CD4-positive, alpha-beta T cell (primary cell): ENCODE data around the gene YY1. TPM values are rescaled to one million over a fixed set of nuclear protein-coding genes. Genes with fewer than 3 reads are reported as not detected.

Experiments
- ATAC-seq: fragments of 200-7000 bp; cut with Tn5 transposase; one replicate; pipeline ENCODE4 v1.10.0; 2022; ENCODE audit warnings: mild to moderate bottlenecking; ENCODE audit not compliant: poor library complexity
- CTCF ChIA-PET: fragments of 350-600 bp; sonication (Branson Sonifier 250); formaldehyde crosslinking; loops from one replicate; lab custom pipeline; 2021; ENCODE audit warnings: antibody characterized with exemption, inconsistent platforms; lab: Charles Lee
- POLR2A ChIA-PET: fragments of 350-600 bp; sonication (Branson Sonifier 250); formaldehyde crosslinking; loops from one replicate; lab custom pipeline; 2021; ENCODE audit warnings: antibody characterized with exemption, inconsistent platforms; lab: Charles Lee
- DNase-seq, 14 experiments: peaks; one replicate each; pipeline ENCODE4 v3.0.0-alpha.2; 2013 to 2020; ENCODE audit warnings: mixed read lengths in 2 of 14
- H3K27ac ChIP-seq, 2 donors: one replicate each; pipeline versions ENCODE4 v1.5.1 to v1.7.0; 2013; ENCODE audit warnings: low read length in 2 of 2, low read depth in 1 of 2, mild to moderate bottlenecking in 1 of 2
- H3K27me3 ChIP-seq, 2 experiments: 1 replicate in 1 of 2; 2 replicates in 1 of 2; pipeline versions ENCODE4 v1.6.1 to v1.7.0; 2013; ENCODE audit warnings: low read length in 2 of 2, control low read depth in 1 of 2, mild to moderate bottlenecking in 1 of 2, moderate library complexity in 1 of 2; ENCODE audit not compliant: insufficient read depth in 2 of 2, control insufficient read depth in 1 of 2
- H3K36me3 ChIP-seq: one replicate; pipeline ENCODE4 v1.6.1; 2013; ENCODE audit warnings: low read length, control low read depth; ENCODE audit not compliant: insufficient read depth
- H3K4me1 ChIP-seq: one replicate; pipeline ENCODE4 v1.6.1; 2013; ENCODE audit warnings: low read length, control low read depth; ENCODE audit not compliant: insufficient read depth
- H3K4me3 ChIP-seq: one replicate; pipeline ENCODE4 v1.5.1; 2013; ENCODE audit warnings: mild to moderate bottlenecking, low read length, moderate library complexity
- H3K9me3 ChIP-seq, 2 experiments: 1 replicate in 1 of 2; 2 replicates in 1 of 2; pipeline versions ENCODE4 v1.6.1 to v1.7.0; 2013; ENCODE audit warnings: low read length in 2 of 2, mild to moderate bottlenecking in 2 of 2, control low read depth in 1 of 2, moderate library complexity in 1 of 2; ENCODE audit not compliant: control insufficient read depth in 1 of 2, insufficient read depth in 1 of 2
- H3K27ac Mint-ChIP-seq: one replicate; pipeline ENCODE4 v1.8.0; 2020; ENCODE audit warnings: mixed read lengths
- H3K27me3 Mint-ChIP-seq: one replicate; pipeline ENCODE4 v1.8.0; 2021; ENCODE audit warnings: mixed read lengths
- H3K36me3 Mint-ChIP-seq: one replicate; pipeline ENCODE4 v1.8.0; 2021; ENCODE audit warnings: low read depth, mixed read lengths
- H3K4me1 Mint-ChIP-seq: one replicate; pipeline ENCODE4 v1.8.0; 2021; ENCODE audit warnings: low read depth, mixed read lengths
- H3K4me3 Mint-ChIP-seq: one replicate; pipeline ENCODE4 v1.8.0; 2020; ENCODE audit warnings: mild to moderate bottlenecking, mixed read lengths
- H3K9me3 Mint-ChIP-seq: one replicate; pipeline ENCODE4 v1.8.0; 2020; ENCODE audit warnings: mixed read lengths
- intact Hi-C, 2 experiments: fragments of 100-400 bp; cut with DNase I in 1 of 2; cut with micrococcal nuclease in 1 of 2; formaldehyde crosslinking; loops; one replicate each; pipeline versions ENCODE4 v1.15.1 to v1.9.0; 2023 to 2025; cut with DNase I, micrococcal nuclease
- total RNA-seq, 174 experiments: library from RNA in 2 of 174; stranded (reverse) in 2 of 174; gene quantifications; one replicate each; pipeline ENCODE4 v1.2.3 and lab custom pipeline; 2021 to 2026
- TF ChIP-seq, protein P1 (sequence below): fragments of 200-600 bp; IDR thresholded peaks from one replicate; pipeline ENCODE4 v1.8.0; 2022; ENCODE audit warnings: antibody characterized with exemption, mild to moderate bottlenecking

The YY1 gene
- total RNA-seq, 2 experiments from 2014 or later = 68.9 to 70.4 TPM

DNA sequence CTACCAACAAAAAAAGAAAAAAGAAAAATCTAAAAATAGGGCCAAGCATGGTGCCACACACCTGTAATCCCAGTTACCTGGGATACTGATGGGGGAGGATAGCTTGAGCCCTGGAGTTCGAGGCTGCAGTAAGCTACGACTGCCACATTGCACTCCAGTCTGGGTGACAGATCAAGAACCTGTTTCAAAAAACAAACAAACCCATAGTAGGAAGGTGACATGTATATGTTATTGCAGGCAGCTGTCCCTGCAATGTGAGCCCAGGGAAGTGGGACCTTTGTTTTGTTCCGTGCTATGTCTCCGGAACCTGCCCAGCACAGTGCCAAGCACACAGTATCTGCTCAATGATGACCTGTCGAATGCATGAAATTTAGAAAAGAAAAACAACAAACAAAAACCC, 37.2 kb upstream of the YY1 start:
- H3K4me3 Mint-ChIP-seq = no peak overlapping the region
- H3K27me3 Mint-ChIP-seq = no peaks in the 10 kb centered on the region
- Histone ChIP-seq H3K36me3 (no peaks in the 10 kb centered on the region), H3K4me3 (no peak overlapping the region), H3K27me3 (no peaks in the 10 kb centered on the region), H3K9me3 (no peaks in the 10 kb centered on the region), H3K27ac (no peak overlapping the region), H3K4me1 (no peaks in the 10 kb centered on the region)
- ATAC-seq (no peak), DNase-seq (no peak)
- intact Hi-C loops = no loop called here
- H3K9me3 Mint-ChIP-seq = no peaks in the 10 kb centered on the region
- H3K36me3 Mint-ChIP-seq = no peaks in the 10 kb centered on the region
- ChIA-PET POLR2A (interaction anchor here (0.6 kb wide), 1 partner anchor 120 kb away, joined by 3 read pairs; no protein-coding TSS in a partner anchor), CTCF (no interaction called here)
- H3K4me1 Mint-ChIP-seq = no peaks in the 10 kb centered on the region
- TF ChIP-seq, protein P1, sequence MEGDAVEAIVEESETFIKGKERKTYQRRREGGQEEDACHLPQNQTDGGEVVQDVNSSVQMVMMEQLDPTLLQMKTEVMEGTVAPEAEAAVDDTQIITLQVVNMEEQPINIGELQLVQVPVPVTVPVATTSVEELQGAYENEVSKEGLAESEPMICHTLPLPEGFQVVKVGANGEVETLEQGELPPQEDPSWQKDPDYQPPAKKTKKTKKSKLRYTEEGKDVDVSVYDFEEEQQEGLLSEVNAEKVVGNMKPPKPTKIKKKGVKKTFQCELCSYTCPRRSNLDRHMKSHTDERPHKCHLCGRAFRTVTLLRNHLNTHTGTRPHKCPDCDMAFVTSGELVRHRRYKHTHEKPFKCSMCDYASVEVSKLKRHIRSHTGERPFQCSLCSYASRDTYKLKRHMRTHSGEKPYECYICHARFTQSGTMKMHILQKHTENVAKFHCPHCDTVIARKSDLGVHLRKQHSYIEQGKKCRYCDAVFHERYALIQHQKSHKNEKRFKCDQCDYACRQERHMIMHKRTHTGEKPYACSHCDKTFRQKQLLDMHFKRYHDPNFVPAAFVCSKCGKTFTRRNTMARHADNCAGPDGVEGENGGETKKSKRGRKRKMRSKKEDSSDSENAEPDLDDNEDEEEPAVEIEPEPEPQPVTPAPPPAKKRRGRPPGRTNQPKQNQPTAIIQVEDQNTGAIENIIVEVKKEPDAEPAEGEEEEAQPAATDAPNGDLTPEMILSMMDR = no peak
- no peak overlapping the region for H3K27ac Mint-ChIP-seq

DNA sequence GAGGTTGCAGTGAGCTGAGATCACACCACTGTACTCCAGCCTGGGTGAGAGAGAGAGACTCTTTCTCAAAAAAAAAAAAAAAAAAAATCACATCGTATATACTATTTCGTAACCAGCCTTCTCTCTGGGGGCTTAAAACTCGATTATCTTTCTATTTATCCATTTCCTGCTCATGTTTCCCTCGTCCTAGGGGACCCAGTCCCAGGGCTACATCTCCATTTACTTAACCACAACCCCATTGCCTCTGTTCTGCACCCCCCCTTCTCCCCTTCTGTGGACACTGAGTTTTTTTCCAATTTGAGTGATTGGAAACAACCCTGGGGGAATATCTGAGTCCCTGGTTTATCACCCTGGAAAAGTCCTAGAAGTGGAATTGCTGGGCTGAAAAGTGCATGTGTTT, 36.2 kb upstream of the YY1 start:
- intact Hi-C loops = no loop called here
- POLR2A ChIA-PET = no interaction called here
- CTCF ChIA-PET = no interaction called here

DNA sequence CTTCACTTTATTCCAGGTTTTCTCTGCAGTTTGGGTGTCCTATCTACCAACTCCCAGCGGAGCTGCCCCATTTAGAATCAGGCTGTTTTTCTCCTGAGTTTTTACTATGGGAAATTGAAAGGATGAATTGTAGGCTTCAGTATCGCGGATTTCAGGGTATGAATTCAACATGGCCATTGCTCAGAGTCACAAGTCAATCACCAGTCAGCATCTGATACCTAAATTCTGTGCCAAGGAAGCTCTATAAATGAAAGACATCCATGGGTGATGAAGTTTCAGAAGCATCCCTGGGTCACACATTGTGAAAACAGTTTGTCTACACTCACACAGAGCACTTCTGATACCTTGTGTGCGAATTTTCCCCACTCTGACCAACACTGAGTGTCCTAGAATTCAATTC, 35.8 kb upstream of the YY1 start:
- ChIA-PET POLR2A (no interaction called here), CTCF (no interaction called here)
- no peak overlapping the region for H3K27ac ChIP-seq
- no peaks in the 10 kb centered on the region for H3K9me3 Mint-ChIP-seq
- no peaks in the 10 kb centered on the region for H3K36me3 ChIP-seq
- DNase-seq = no peak
- H3K4me1 ChIP-seq = no peaks in the 10 kb centered on the region
- TF ChIP-seq, protein P1 = no peak
- no peak overlapping the region for H3K27ac Mint-ChIP-seq
- no peaks in the 10 kb centered on the region for H3K36me3 Mint-ChIP-seq
- no peaks in the 10 kb centered on the region for H3K27me3 ChIP-seq
- no peaks in the 10 kb centered on the region for H3K9me3 ChIP-seq
- intact Hi-C loops = no loop called here
- no peaks in the 10 kb centered on the region for H3K27me3 Mint-ChIP-seq
- no peak overlapping the region for H3K4me3 ChIP-seq
- no peak overlapping the region for H3K4me3 Mint-ChIP-seq
- ATAC-seq = no peak
- no peaks in the 10 kb centered on the region for H3K4me1 Mint-ChIP-seq

More for the DNA sequence above, 36.2 kb upstream of the YY1 start:
- Histone ChIP-seq H3K36me3 (no peaks in the 10 kb centered on the region), H3K4me1 (no peaks in the 10 kb centered on the region), H3K27me3 (no peaks in the 10 kb centered on the region), H3K27ac (no peak overlapping the region), H3K4me3 (no peak overlapping the region), H3K9me3 (no peaks in the 10 kb centered on the region)
- Mint-ChIP-seq H3K36me3 (no peaks in the 10 kb centered on the region), H3K4me3 (no peak overlapping the region), H3K9me3 (no peaks in the 10 kb centered on the region), H3K27ac (no peak overlapping the region), H3K27me3 (no peaks in the 10 kb centered on the region), H3K4me1 (no peaks in the 10 kb centered on the region)
- no peak for DNase-seq
- no peak for ATAC-seq
- TF ChIP-seq, protein P1 = no peak
